IPS-NIHi7 (cell line): ENCODE results near the gene MARVELD1.
"Not testable (repeated sequence)": the region's sequence is repeated elsewhere in the genome, so short reads cannot be mapped to it uniquely, and the experiment has no call there.

ENCODE experiments used
- DNase-seq: peaks from one replicate; pipeline ENCODE4 v3.0.0; 2012; ENCODE audit warnings: mixed read lengths; ENCODE audit errors: extremely low spot score

MARVELD1 gene

GRCh38 chr10:97713339-97713825 lies at the start of gene MARVELD1:
Gene MARVELD1 (plus strand): TSS chr10:97713730. CDS start chr10:97713877, 147 bp downstream.
- peak; percentile 90 for DNase-seq

- DNase-seq = no peak
Observed at GRCh38 chr10:97664282-97664850, 49.2 kb upstream of the MARVELD1 start.

- no peak for DNase-seq
Observed at GRCh38 chr10:97666992-97667391, 46.5 kb upstream of the MARVELD1 start.

- no peak for DNase-seq
Observed at GRCh38 chr10:97667463-97667862, 46.1 kb upstream of the MARVELD1 start.

GRCh38 chr10:97669571-97669970 lies 44.0 kb upstream of the MARVELD1 start:
- DNase-seq = no peak

- no peak for DNase-seq
Observed at GRCh38 chr10:97673736-97674525, 39.6 kb upstream of the MARVELD1 start.

- DNase-seq = no peak
Observed at GRCh38 chr10:97675222-97675621, 38.3 kb upstream of the MARVELD1 start.

- DNase-seq = peak; percentile 85
Observed at GRCh38 chr10:97676770-97677581, 36.6 kb upstream of the MARVELD1 start.

- no peak for DNase-seq
Observed at GRCh38 chr10:97679594-97679993, 33.9 kb upstream of the MARVELD1 start.

- no peak for DNase-seq
Observed at GRCh38 chr10:97682042-97682441, 31.5 kb upstream of the MARVELD1 start.

- DNase-seq = peak; percentile 33
Observed at GRCh38 chr10:97683556-97684367, 29.8 kb upstream of the MARVELD1 start.

- not testable (repeated sequence) for DNase-seq
Observed at GRCh38 chr10:97684368-97684713, 29.2 kb upstream of the MARVELD1 start.

- no peak for DNase-seq
Observed at GRCh38 chr10:97684866-97685394, 28.6 kb upstream of the MARVELD1 start.

GRCh38 chr10:97685395-97685958 lies 28.1 kb upstream of the MARVELD1 start:
- DNase-seq = peak; percentile 53

- no peak for DNase-seq
Observed at GRCh38 chr10:97686301-97686961, 27.1 kb upstream of the MARVELD1 start.

GRCh38 chr10:97686962-97687784 lies 26.4 kb upstream of the MARVELD1 start, which contains the start of gene AVPI1:
Gene AVPI1 (minus strand): TSS chr10:97687241. CDS start chr10:97679905, 7,336 bp downstream.
- DNase-seq = peak; percentile 96

GRCh38 chr10:97687785-97688781 lies 25.4 kb upstream of the MARVELD1 start:
- DNase-seq = no peak

GRCh38 chr10:97689559-97690020 lies 23.9 kb upstream of the MARVELD1 start:
- DNase-seq = no peak
